Dorsolateral prefrontal cortex (tissue), 118 donors: Measurements from ENCODE around the gene ANKRD13D. TPM values are rescaled to one million over a fixed set of nuclear protein-coding genes. Genes with fewer than 3 reads are reported as not detected.

Experiments used
- total RNA-seq, 120 experiments: library from RNA; stranded (reverse); gene quantifications; one replicate each; pipeline versions ENCODE4 v1.2.3 to v1.2.4, GENCODE V29; 2022

The ANKRD13D gene
- total RNA-seq, 120 experiments from 2014 or later = 54.5 to 110 (median 77.3) TPM

Other genes starting within 250 kb of the ANKRD13D start
- gene RHOD, start 232.5 kb upstream of the ANKRD13D start, total RNA-seq = 1 to 10 TPM in 65 of 120 experiments, under 1 TPM in 38, not detected in 17; 0.31 to 5.2 (median 1.2) TPM
- 10 to 100 TPM; 56.5 to 97.4 (median 71.9) TPM for gene KDM2A, start 170.0 kb upstream of the ANKRD13D start, total RNA-seq
- gene GRK2, start 22.8 kb upstream of the ANKRD13D start, total RNA-seq = 100 to 1,000 TPM in 93 of 120 experiments, 10 to 100 TPM in 27; 63.9 to 144 (median 111) TPM
- 10 to 100 TPM; 15.0 to 46.9 (median 26.2) TPM for gene SSH3, start 14.2 kb downstream of the ANKRD13D start, total RNA-seq
- 10 to 100 TPM; 11.4 to 49.5 (median 26.7) TPM for gene POLD4, start 64.2 kb downstream of the ANKRD13D start, total RNA-seq
- 1 to 10 TPM in 8 of 120 experiments, under 1 TPM in 50, not detected in 62; 0.23 to 2.5 (median 0.50) TPM for gene CLCF1, start 84.3 kb downstream of the ANKRD13D start, total RNA-seq
- 10 to 100 TPM; 15.9 to 52.4 (median 26.4) TPM for gene RAD9A, start 102.7 kb downstream of the ANKRD13D start, total RNA-seq
- gene PPP1CA, start 112.6 kb downstream of the ANKRD13D start, total RNA-seq = 10 to 100 TPM; 47.4 to 86.5 (median 66.9) TPM
- gene TBC1D10C, start 114.8 kb downstream of the ANKRD13D start, total RNA-seq = 1 to 10 TPM in 45 of 120 experiments, under 1 TPM in 67, not detected in 8; 0.11 to 3.6 (median 0.89) TPM
- 100 to 1,000 TPM in 61 of 120 experiments, 10 to 100 TPM in 59; 10.4 to 647 (median 104) TPM for gene CARNS1, start 126.4 kb downstream of the ANKRD13D start, total RNA-seq
- 10 to 100 TPM; 13.4 to 47.4 (median 28.2) TPM for gene RPS6KB2, start 139.2 kb downstream of the ANKRD13D start, total RNA-seq
- 1 to 10 TPM in 83 of 120 experiments, under 1 TPM in 23, not detected in 14; 0.41 to 5.3 (median 1.8) TPM for gene PTPRCAP, start 148.4 kb downstream of the ANKRD13D start, total RNA-seq
- 10 to 100 TPM; 24.6 to 72.2 (median 38.4) TPM for gene CORO1B, start 154.2 kb downstream of the ANKRD13D start, total RNA-seq
- under 1 TPM in 4 of 120 experiments, not detected in 116; 0.33 to 0.60 (median 0.42) TPM for gene GPR152, start 163.4 kb downstream of the ANKRD13D start, total RNA-seq
- 1 to 10 TPM in 58 of 120 experiments, under 1 TPM in 51, not detected in 11; 0.18 to 3.8 (median 1.1) TPM for gene CABP4, start 166.1 kb downstream of the ANKRD13D start, total RNA-seq
- 10 to 100 TPM; 21.2 to 62.4 (median 41.3) TPM for gene TMEM134, start 179.9 kb downstream of the ANKRD13D start, total RNA-seq
- 10 to 100 TPM; 51.6 to 82.9 (median 65.8) TPM for gene AIP, start 193.7 kb downstream of the ANKRD13D start, total RNA-seq
- gene PITPNM1, start 216.1 kb downstream of the ANKRD13D start, total RNA-seq = 100 to 1,000 TPM in 19 of 120 experiments, 10 to 100 TPM in 101; 35.3 to 144 (median 86.1) TPM
- gene CDK2AP2, start 218.9 kb downstream of the ANKRD13D start, total RNA-seq = 10 to 100 TPM; 16.6 to 82.7 (median 33.4) TPM
- not detected for gene CABP2, start 234.1 kb downstream of the ANKRD13D start, total RNA-seq